Nephron progenitor cell (in vitro differentiated cells): ENCODE results near the gene ADARB2.

Experiments
- DNase-seq: peaks from one replicate; pipeline ENCODE4 v3.0.0; 2021
- H3K27ac Mint-ChIP-seq: 2 replicates; pipeline ENCODE4 v1.8.0; 2021; ENCODE audit warnings: mild to moderate bottlenecking, moderate library complexity, mixed read lengths
- H3K27me3 Mint-ChIP-seq: 2 replicates; pipeline ENCODE4 v1.8.0; 2021; ENCODE audit warnings: mild to moderate bottlenecking, low read depth, mixed read lengths; ENCODE audit not compliant: poor library complexity
- H3K36me3 Mint-ChIP-seq: 2 replicates; pipeline ENCODE4 v1.8.0; 2021; ENCODE audit warnings: low read depth, mixed read lengths
- H3K4me1 Mint-ChIP-seq: 2 replicates; pipeline ENCODE4 v1.8.0; 2021; ENCODE audit warnings: mixed read lengths
- H3K4me3 Mint-ChIP-seq: 2 replicates; pipeline ENCODE4 v1.8.0; 2021; ENCODE audit warnings: mild to moderate bottlenecking, moderate library complexity, mixed read lengths
- H3K9me3 Mint-ChIP-seq: 2 replicates; pipeline ENCODE4 v1.8.0; 2021; ENCODE audit warnings: mild to moderate bottlenecking, moderate library complexity, mixed read lengths
- CTCF ChIP-seq: fragments of 200-600 bp; sonication (generic); IDR thresholded peaks from 2 replicates; pipeline ENCODE4 v1.5.0; 2021; ENCODE audit warnings: antibody characterized with exemption

Gene ADARB2

DNA sequence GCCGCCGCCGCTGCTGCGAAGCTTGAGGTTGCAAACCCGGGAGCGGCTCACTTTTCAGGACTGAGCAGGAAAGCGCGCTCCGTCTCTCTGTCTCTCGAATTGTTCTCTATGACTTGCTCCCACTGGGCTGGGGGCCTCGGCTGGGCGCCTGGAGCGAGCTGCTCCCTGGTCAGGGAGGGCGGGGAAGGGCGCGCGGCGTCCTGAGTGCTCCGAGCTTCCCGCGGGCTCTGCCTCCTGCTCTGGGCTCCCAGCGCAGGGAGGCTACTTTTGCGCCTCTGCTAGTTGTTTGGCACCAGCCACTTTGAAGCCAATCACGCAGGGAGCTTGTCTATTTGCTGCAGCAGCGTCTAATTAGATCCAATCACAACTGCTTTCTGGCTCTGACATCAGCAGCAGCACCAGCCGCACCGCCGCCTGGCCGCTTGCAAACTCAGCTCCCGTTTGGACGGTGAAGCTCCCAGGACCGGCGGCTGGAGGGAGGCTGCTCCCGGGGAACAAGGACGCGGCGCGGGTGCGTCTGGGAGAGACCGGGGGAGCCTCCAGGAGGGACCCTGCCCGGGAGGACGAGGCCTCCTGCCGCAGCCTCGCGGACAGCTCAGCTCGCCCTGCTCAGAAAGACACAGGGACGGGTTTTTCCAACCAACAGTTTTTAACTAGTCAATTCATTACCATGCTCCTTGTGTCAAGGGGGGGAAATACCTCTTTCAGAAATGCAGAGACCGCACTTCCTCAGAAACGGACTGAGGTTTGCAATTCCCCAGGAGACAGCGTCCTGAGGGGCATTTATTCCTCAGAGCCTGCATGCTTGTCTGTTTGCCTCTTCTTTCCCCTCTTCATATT lies at the start of gene ADARB2:
ADARB2 (minus strand) TSS at position 304 of the 840 bp plus-strand sequence.
- H3K4me3 Mint-ChIP-seq: peak within 1 kb of the TSS; percentile 83
- H3K36me3 Mint-ChIP-seq: no peaks in the 10 kb centered on the region
- TF ChIP-seq CTCF: no peak
- peak; percentile 83 for DNase-seq
- H3K27ac Mint-ChIP-seq: no peak within 1 kb of the TSS
- H3K9me3 Mint-ChIP-seq: no peaks in the 10 kb centered on the region
- H3K27me3 Mint-ChIP-seq: peaks cover 95% of the 10 kb centered on the region
- H3K4me1 Mint-ChIP-seq: peaks cover 28% of the 10 kb centered on the region

- H3K4me3 Mint-ChIP-seq: no peak overlapping the region
- H3K27me3 Mint-ChIP-seq: peaks cover 21% of the 10 kb centered on the region
- no peak for TF ChIP-seq CTCF
- H3K27ac Mint-ChIP-seq: no peak overlapping the region
- H3K36me3 Mint-ChIP-seq: no peaks in the 10 kb centered on the region
- H3K9me3 Mint-ChIP-seq: no peaks in the 10 kb centered on the region
- DNase-seq: no peak
- H3K4me1 Mint-ChIP-seq: no peaks in the 10 kb centered on the region
These were observed 48.5 kb upstream of the ADARB2 start for GRCh38 chr10:1785835-1786234.

DNA sequence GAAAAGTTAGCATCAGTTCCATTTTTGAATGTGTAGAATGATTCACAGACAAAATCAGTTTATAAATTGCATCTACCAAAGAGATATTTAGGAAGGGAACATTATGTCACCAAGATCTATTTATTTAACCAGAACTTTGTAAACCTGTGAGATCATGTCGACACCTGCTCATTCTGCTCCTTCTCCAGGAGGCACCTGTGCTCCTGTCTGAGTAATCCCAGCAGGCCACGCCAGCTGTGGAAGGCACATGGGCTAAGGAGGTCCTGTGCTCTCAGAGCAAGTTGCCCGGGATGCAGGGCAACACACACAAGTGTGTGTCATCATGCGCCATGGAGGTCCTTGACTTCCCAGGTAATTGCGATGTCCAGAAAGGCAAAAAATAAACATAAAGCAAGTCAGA lies 45.5 kb upstream of the ADARB2 start:
- no peak for DNase-seq
- H3K9me3 Mint-ChIP-seq: no peaks in the 10 kb centered on the region
- TF ChIP-seq CTCF: no peak
- H3K4me1 Mint-ChIP-seq: no peaks in the 10 kb centered on the region
- H3K27me3 Mint-ChIP-seq: peaks cover 13% of the 10 kb centered on the region
- H3K4me3 Mint-ChIP-seq: no peak overlapping the region
- no peak overlapping the region for H3K27ac Mint-ChIP-seq
- H3K36me3 Mint-ChIP-seq: no peaks in the 10 kb centered on the region

- H3K27ac Mint-ChIP-seq: no peak overlapping the region
- H3K9me3 Mint-ChIP-seq: no peaks in the 10 kb centered on the region
- TF ChIP-seq CTCF: no peak
- DNase-seq: no peak
- H3K4me1 Mint-ChIP-seq: no peaks in the 10 kb centered on the region
- no peak overlapping the region for H3K4me3 Mint-ChIP-seq
- H3K27me3 Mint-ChIP-seq: peaks cover 19% of the 10 kb centered on the region
- H3K36me3 Mint-ChIP-seq: no peaks in the 10 kb centered on the region
These were observed 42.5 kb upstream of the ADARB2 start for GRCh38 chr10:1779796-1780195.

DNA sequence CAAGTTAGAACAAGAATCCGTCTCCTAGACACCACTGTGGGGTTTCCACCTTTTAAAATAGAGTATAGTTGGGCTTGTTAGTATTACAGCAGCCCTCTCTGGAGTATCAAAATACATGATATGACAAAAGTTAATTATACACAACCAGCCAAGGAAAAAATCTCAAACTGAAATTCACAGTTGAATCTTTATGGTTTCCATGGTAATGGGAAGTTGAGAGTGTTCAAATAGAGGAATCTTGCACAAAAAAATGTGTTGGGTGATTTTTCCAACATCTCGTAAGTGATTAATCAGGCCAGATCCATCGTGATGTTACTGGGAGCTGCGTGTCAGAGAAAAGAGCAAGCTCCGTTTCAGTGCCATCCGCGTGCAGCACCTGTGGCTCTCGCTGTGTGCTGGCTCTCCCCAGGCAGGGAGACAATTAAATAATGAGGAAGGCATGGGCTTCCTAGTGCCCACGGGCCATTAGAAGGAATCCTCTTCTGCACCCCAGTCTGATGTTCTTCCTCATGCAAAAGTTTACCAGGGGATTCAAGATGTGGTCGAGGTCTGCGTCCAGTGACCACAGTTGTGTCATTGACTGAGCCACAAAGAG lies 41.1 kb upstream of the ADARB2 start:
- no peak overlapping the region for H3K27ac Mint-ChIP-seq
- H3K9me3 Mint-ChIP-seq: peaks cover 3% of the 10 kb centered on the region
- no peak overlapping the region for H3K4me3 Mint-ChIP-seq
- no peak for DNase-seq
- no peaks in the 10 kb centered on the region for H3K36me3 Mint-ChIP-seq
- H3K27me3 Mint-ChIP-seq: peaks cover 15% of the 10 kb centered on the region
- no peaks in the 10 kb centered on the region for H3K4me1 Mint-ChIP-seq
- no peak for TF ChIP-seq CTCF
